Measurements from ENCODE around the gene CTNNA2.
A peak's percentile ranks its signal among the peaks of the same experiment; 100 is the strongest.

Gene CTNNA2

GRCh38 chr2:80120866-80121265 lies 608.0 kb downstream of the CTNNA2 start:
- H3K79me2 ChIP-seq (ENCODE audit: control insufficient read depth, insufficient read depth, low read length, poor library complexity): no peaks in the 10 kb centered on the region
- no peaks in the 10 kb centered on the region for H3K79me1 ChIP-seq (ENCODE audit: low read length)
- DNase-seq: no peak
- no peak overlapping the region for H3K9ac ChIP-seq (ENCODE audit: low read length)
- H3K36me3 ChIP-seq (ENCODE audit: control insufficient read depth in 1 of 2, insufficient read depth in 2 of 2, low read length in 2 of 2): no peaks in the 10 kb centered on the region
- no peak overlapping the region for H4K12ac ChIP-seq (ENCODE audit: low read depth, low read length)
- H2AK5ac ChIP-seq (ENCODE audit: low read length): no peak overlapping the region
- no peak overlapping the region for H4K8ac ChIP-seq (ENCODE audit: low read depth, low read length)
- no peak overlapping the region for H3K27ac ChIP-seq (ENCODE audit: low read depth, low read length)
- no peaks in the 10 kb centered on the region for H3K4me1 ChIP-seq (ENCODE audit: control insufficient read depth in 1 of 2, insufficient read depth in 2 of 2, low read length in 2 of 2)
- H2BK5ac ChIP-seq (ENCODE audit: low read depth, low read length, poor library complexity): no peak overlapping the region
- no peak overlapping the region for H3K4me3 ChIP-seq (ENCODE audit: low read depth, low read length)
- H3K4ac ChIP-seq (ENCODE audit: low read depth, low read length): no peak overlapping the region
- H3K9me3 ChIP-seq (ENCODE audit: insufficient read depth, low read depth, low read length): no peaks in the 10 kb centered on the region
- WGBS (ENCODE audit: extremely low coverage, insufficient coverage, insufficient read length): no CpG with 5 or more reads among the region's 3 CpGs
- H3K4me2 ChIP-seq (ENCODE audit: low read length): no peak overlapping the region
- no peak overlapping the region for H2BK120ac ChIP-seq (ENCODE audit: insufficient read depth, low read length, poor library complexity)
- no peak overlapping the region for H2BK12ac ChIP-seq (ENCODE audit: low read length)
- H3K27me3 ChIP-seq (ENCODE audit: insufficient read depth, low read length): no peaks in the 10 kb centered on the region
- no peak overlapping the region for H2AFZ ChIP-seq (ENCODE audit: insufficient read depth, low read length, poor library complexity)
- H3K18ac ChIP-seq (ENCODE audit: low read length): no peak overlapping the region
- no peak overlapping the region for H3K23ac ChIP-seq (ENCODE audit: low read length)
- H3K14ac ChIP-seq (ENCODE audit: low read length): no peak overlapping the region
- no peak overlapping the region for H4K91ac ChIP-seq (ENCODE audit: low read depth, low read length)

GRCh38 chr2:80122675-80123074 lies 609.8 kb downstream of the CTNNA2 start:
- no CpG with 5 or more reads among the region's 5 CpGs for WGBS (ENCODE audit: extremely low coverage, insufficient coverage, insufficient read length)
- Histone ChIP-seq H2AK5ac (ENCODE audit: low read length) (no peak overlapping the region), H3K4ac (ENCODE audit: low read depth, low read length) (no peak overlapping the region), H2BK12ac (ENCODE audit: low read length) (peak overlapping the region; percentile 76), H3K4me2 (ENCODE audit: low read length) (no peak overlapping the region), H2BK5ac (ENCODE audit: low read depth, low read length, poor library complexity) (no peak overlapping the region), H3K18ac (ENCODE audit: low read length) (no peak overlapping the region), H4K12ac (ENCODE audit: low read depth, low read length) (no peak overlapping the region), H2AFZ (ENCODE audit: insufficient read depth, low read length, poor library complexity) (no peak overlapping the region), H3K27me3 (ENCODE audit: insufficient read depth, low read length) (no peaks in the 10 kb centered on the region), H3K9ac (ENCODE audit: low read length) (no peak overlapping the region), H3K27ac (ENCODE audit: low read depth, low read length) (no peak overlapping the region), H3K79me2 (ENCODE audit: control insufficient read depth, insufficient read depth, low read length, poor library complexity) (no peaks in the 10 kb centered on the region), H4K8ac (ENCODE audit: low read depth, low read length) (no peak overlapping the region), H3K9me3 (ENCODE audit: insufficient read depth, low read depth, low read length) (no peaks in the 10 kb centered on the region), H3K36me3 (ENCODE audit: control insufficient read depth in 1 of 2, insufficient read depth in 2 of 2, low read length in 2 of 2) (no peaks in the 10 kb centered on the region), H3K23ac (ENCODE audit: low read length) (no peak overlapping the region), H3K4me3 (ENCODE audit: low read depth, low read length) (no peak overlapping the region), H3K79me1 (ENCODE audit: low read length) (peaks cover 2% of the 10 kb centered on the region), H4K91ac (ENCODE audit: low read depth, low read length) (no peak overlapping the region), H3K14ac (ENCODE audit: low read length) (no peak overlapping the region), H3K4me1 (ENCODE audit: control insufficient read depth in 1 of 2, insufficient read depth in 2 of 2, low read length in 2 of 2) (peaks cover 0 to 6% of the 10 kb centered on the region in 2 experiments), H2BK120ac (ENCODE audit: insufficient read depth, low read length, poor library complexity) (no peak overlapping the region)
- DNase-seq: no peak

GRCh38 chr2:80126596-80127189 lies 613.8 kb downstream of the CTNNA2 start:
- no peak overlapping the region for H2AFZ ChIP-seq (ENCODE audit: insufficient read depth, low read length, poor library complexity)
- H3K4me1 ChIP-seq (ENCODE audit: control insufficient read depth in 1 of 2, insufficient read depth in 2 of 2, low read length in 2 of 2): peaks cover 0 to 16% of the 10 kb centered on the region in 2 experiments
- WGBS (ENCODE audit: extremely low coverage, insufficient coverage, insufficient read length): no CpG with 5 or more reads among the region's 3 CpGs

GRCh38 chr2:80128080-80128479 lies 615.2 kb downstream of the CTNNA2 start:
- H3K14ac ChIP-seq (ENCODE audit: low read length): no peak overlapping the region
- H3K79me2 ChIP-seq (ENCODE audit: control insufficient read depth, insufficient read depth, low read length, poor library complexity): no peaks in the 10 kb centered on the region
- no peak overlapping the region for H2BK12ac ChIP-seq (ENCODE audit: low read length)
- H3K9ac ChIP-seq (ENCODE audit: low read length): no peak overlapping the region
- H2BK120ac ChIP-seq (ENCODE audit: insufficient read depth, low read length, poor library complexity): no peak overlapping the region
- no peak overlapping the region for H2BK5ac ChIP-seq (ENCODE audit: low read depth, low read length, poor library complexity)
- H3K4me1 ChIP-seq (ENCODE audit: control insufficient read depth in 1 of 2, insufficient read depth in 2 of 2, low read length in 2 of 2): peaks cover 0 to 16% of the 10 kb centered on the region in 2 experiments
- H2AFZ ChIP-seq (ENCODE audit: insufficient read depth, low read length, poor library complexity): no peak overlapping the region
- DNase-seq: no peak
- no peak overlapping the region for H3K27ac ChIP-seq (ENCODE audit: low read depth, low read length)
- WGBS (ENCODE audit: extremely low coverage, insufficient coverage, insufficient read length): no CpG with 5 or more reads among the region's 1 CpG
- no peak overlapping the region for H4K8ac ChIP-seq (ENCODE audit: low read depth, low read length)
- no peak overlapping the region for H2AK5ac ChIP-seq (ENCODE audit: low read length)
- no peak overlapping the region for H4K91ac ChIP-seq (ENCODE audit: low read depth, low read length)
- H3K79me1 ChIP-seq (ENCODE audit: low read length): peaks cover 2% of the 10 kb centered on the region
- H4K12ac ChIP-seq (ENCODE audit: low read depth, low read length): no peak overlapping the region
- no peak overlapping the region for H3K18ac ChIP-seq (ENCODE audit: low read length)
- H3K23ac ChIP-seq (ENCODE audit: low read length): no peak overlapping the region
- H3K36me3 ChIP-seq (ENCODE audit: control insufficient read depth in 1 of 2, insufficient read depth in 2 of 2, low read length in 2 of 2): no peaks in the 10 kb centered on the region
- H3K4ac ChIP-seq (ENCODE audit: low read depth, low read length): no peak overlapping the region
- no peaks in the 10 kb centered on the region for H3K27me3 ChIP-seq (ENCODE audit: insufficient read depth, low read length)
- H3K4me3 ChIP-seq (ENCODE audit: low read depth, low read length): no peak overlapping the region
- H3K4me2 ChIP-seq (ENCODE audit: low read length): no peak overlapping the region
- no peaks in the 10 kb centered on the region for H3K9me3 ChIP-seq (ENCODE audit: insufficient read depth, low read depth, low read length)

More at GRCh38 chr2:80126596-80127189, 613.8 kb downstream of the CTNNA2 start:
- Histone ChIP-seq H3K4me2 (ENCODE audit: low read length) (no peak overlapping the region), H3K79me2 (ENCODE audit: control insufficient read depth, insufficient read depth, low read length, poor library complexity) (no peaks in the 10 kb centered on the region), H3K9ac (ENCODE audit: low read length) (no peak overlapping the region), H3K4ac (ENCODE audit: low read depth, low read length) (no peak overlapping the region), H3K27me3 (ENCODE audit: insufficient read depth, low read length) (no peaks in the 10 kb centered on the region), H2AK5ac (ENCODE audit: low read length) (no peak overlapping the region), H3K79me1 (ENCODE audit: low read length) (peaks cover 2% of the 10 kb centered on the region), H4K91ac (ENCODE audit: low read depth, low read length) (no peak overlapping the region), H3K27ac (ENCODE audit: low read depth, low read length) (peak overlapping the region; percentile 8), H4K8ac (ENCODE audit: low read depth, low read length) (no peak overlapping the region), H3K4me3 (ENCODE audit: low read depth, low read length) (no peak overlapping the region), H2BK5ac (ENCODE audit: low read depth, low read length, poor library complexity) (no peak overlapping the region), H4K12ac (ENCODE audit: low read depth, low read length) (no peak overlapping the region), H3K18ac (ENCODE audit: low read length) (no peak overlapping the region), H3K36me3 (ENCODE audit: control insufficient read depth in 1 of 2, insufficient read depth in 2 of 2, low read length in 2 of 2) (no peaks in the 10 kb centered on the region), H3K14ac (ENCODE audit: low read length) (no peak overlapping the region), H3K23ac (ENCODE audit: low read length) (no peak overlapping the region), H2BK12ac (ENCODE audit: low read length) (no peak overlapping the region), H3K9me3 (ENCODE audit: insufficient read depth, low read depth, low read length) (no peaks in the 10 kb centered on the region), H2BK120ac (ENCODE audit: insufficient read depth, low read length, poor library complexity) (no peak overlapping the region)
- no peak for DNase-seq
